GM21515 (cell line): ENCODE measurements around the gene ZNF28.
"Not testable (repeated sequence)": the region's sequence is repeated elsewhere in the genome, so short reads cannot be mapped to it uniquely, and the experiment has no call there.

ENCODE experiments used
- ATAC-seq: cut with Tn5 transposase; IDR thresholded peaks from one replicate; pipeline ENCODE4 v1.9.1; 2021; ENCODE audit not compliant: unreplicated experiment

ZNF28 gene

GRCh38 chr19:52821204-52821960 is at the start of gene ZNF28:
ZNF28 (minus strand) TSS chr19:52821633; CDS start chr19:52817958, 3,675 bp downstream.
- ATAC-seq = peak; percentile 94

- not testable (repeated sequence) for ATAC-seq
These were observed 46.6 kb upstream of the ZNF28 start for GRCh38 chr19:52868031-52868430.

DNA sequence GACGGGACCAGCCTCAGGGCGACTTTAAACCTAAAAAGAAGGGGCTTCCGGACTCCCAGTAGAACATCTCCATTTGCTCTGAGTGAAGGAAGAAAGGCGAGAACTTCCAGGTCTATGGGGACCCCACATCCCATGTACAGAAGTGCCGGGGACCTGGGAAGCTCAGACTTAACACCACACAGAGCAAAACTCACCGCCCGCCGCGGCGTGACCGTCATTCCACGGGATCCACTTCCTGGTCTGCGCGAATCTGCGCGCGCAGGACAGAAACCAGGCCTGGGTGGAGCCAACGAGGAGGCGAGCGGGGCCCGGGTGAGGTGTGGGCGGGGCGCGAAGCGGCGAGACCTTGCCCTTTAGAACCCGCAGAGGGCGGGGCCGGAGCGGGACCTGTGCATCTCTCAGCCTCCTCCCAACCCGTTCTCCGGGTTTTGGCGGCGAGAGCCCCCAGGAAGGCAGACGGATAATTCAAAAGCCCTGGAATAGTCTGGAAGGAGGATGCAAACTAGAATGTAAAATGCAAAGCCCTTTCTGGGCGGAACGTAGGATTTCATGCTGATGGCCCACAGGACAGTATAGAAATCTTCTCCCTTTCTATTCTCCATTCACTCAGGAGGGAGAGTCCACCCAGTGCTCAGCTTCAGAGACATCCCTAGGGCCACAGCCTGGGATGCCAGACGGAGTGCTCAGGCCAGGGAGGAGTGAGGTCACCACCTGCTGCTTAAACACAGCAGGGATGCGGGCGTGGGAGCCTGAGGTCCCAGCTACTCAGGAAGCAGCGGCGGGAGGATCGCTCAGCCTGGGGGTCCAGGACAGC is 36.2 kb upstream of the ZNF28 start, which contains the start of gene ZNF468:
Gene ZNF468 (minus strand): TSS at position 242 of the 814 bp plus-strand sequence. CDS start 3,347 bp downstream, outside the sequence.
- ATAC-seq = peak; percentile 96

DNA sequence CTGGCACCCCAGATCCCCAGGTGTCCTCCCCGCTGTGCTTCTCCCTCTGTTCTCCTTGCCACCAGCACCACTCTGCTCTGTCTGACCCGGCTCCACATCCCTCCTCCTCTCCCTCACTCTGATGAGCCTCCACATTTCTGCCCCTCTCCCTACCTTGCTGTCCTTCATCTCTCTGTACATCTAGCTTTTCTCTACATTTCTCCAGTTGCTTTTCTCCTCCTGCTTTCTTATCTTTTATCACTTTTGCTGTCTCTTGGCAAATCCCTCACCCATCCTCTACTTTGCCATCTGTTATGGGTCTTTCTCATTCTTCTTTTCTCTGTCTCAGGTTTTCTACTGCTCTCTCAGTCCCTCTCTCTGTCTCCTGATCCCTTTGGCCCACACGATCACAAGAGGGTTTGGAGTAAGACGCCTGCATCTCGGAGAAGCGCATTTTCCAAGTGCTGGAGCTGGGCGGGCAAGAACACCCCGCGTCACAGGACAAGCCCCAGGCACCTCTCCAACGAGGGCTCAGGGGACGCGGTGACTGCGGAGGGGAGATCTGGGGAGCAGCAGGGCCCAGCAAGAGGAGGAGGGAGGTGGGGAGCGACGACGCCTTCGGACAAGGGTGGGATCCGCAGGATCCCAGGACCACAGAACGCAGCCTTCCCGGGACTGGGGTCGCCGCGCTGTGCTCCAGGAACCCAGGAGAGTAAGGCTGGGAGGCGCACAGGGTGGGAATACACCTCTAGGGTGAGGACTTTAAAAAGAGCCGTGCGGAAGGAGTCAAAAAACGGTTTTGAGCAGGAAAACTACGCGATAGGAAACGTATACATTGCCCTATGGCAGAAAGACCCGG is 35.3 kb upstream of the ZNF28 start:
- ATAC-seq = peak; percentile 30

DNA sequence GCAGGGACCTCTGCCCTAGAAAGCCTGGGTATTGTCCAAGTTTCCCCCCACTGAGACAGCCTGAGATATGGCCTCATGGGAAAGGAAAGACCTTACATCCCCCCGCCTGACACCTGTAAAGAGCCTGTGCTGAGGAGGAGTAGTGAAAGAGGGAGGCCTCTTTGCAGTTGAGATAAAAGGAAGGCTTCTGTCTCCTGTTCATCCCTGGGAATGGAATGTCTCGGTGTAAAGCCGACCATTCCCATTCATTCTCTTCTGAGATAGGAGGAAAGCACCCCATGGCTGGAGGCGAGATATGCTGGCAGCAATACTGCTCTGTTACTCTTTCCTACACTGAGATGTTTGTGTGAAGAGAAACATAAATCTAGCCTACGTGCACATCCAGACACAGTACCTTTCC is 25.9 kb upstream of the ZNF28 start:
- ATAC-seq = not testable (repeated sequence)

GRCh38 chr19:52840825-52841465 is 19.5 kb upstream of the ZNF28 start:
- ATAC-seq = not testable (repeated sequence)

DNA sequence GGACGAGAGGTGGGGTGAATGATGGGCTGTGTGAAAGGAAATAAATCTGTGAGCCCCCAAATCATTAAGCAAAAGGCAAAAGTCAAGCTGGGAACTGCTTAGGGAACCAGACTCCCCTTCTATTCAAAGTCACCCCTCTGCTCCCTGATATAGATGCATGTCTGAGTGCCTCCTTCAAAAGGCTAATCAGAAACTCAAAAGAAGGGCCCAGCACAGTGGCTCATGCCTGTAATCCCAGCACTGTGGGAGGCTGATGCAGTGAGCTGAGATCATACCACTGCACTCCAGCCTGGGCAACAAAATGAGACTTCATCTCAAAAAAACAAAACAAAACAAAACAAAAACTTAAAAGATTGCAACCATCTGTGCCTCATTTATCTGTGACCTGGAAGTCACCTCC is 12.9 kb upstream of the ZNF28 start:
- not testable (repeated sequence) for ATAC-seq

GRCh38 chr19:52833541-52833940 is 12.1 kb upstream of the ZNF28 start:
- ATAC-seq = not testable (repeated sequence)

DNA sequence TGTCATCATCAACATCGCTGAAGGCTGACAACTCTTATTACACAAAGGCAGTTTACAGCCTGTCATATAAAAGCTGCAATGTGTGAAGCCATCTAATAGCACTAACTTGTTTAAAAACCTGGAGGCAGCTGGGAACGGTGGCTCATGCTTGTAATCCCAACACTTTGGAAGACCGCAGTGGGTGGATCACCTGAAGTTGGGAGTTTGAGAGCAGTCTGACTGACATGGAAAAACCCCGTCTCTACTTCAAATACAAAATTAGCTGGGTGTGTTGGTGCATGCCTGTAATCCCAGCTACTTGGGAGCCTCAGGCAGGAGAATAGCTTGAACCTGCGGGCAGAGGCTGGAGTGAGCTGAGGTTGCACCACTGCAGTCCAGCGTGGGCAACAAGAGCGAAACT is 8.4 kb upstream of the ZNF28 start:
- ATAC-seq = not testable (repeated sequence)

GRCh38 chr19:52825765-52826164 is 4.3 kb upstream of the ZNF28 start:
- no peak for ATAC-seq

- ATAC-seq = no peak
These were observed 2.2 kb upstream of the ZNF28 start for GRCh38 chr19:52823676-52824075.

DNA sequence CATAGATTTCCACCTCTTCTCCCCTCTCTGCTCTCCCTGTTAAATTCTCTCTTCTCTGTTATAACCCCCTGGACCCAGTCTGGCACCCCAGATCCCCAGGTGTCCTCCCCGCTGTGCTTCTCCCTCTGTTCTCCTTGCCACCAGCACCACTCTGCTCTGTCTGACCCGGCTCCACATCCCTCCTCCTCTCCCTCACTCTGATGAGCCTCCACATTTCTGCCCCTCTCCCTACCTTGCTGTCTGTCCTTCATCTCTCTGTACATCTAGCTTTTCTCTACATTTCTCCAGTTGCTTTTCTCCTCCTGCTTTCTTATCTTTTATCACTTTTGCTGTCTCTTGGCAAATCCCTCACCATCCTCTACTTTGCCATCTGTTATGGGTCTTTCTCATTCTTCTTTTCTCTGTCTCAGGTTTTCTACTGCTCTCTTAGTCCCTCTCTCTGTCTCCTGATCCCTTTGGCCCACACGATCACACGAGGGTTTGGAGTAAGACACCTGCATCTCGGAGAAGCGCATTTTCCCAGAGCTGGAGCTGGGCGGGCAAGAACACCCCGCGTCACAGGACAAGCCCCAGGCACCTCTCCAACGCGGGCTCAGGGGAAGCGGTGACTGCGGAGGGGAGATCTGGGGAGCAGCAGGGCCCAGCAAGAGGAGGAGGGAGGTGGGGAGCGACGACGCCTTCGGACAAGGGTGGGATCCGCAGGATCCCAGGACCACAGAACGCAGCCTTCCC is 795 bp downstream of the ZNF28 start:
- ATAC-seq = peak; percentile 33

- no peak for ATAC-seq
These were observed 11.6 kb downstream of the ZNF28 start for GRCh38 chr19:52809801-52810200.

- ATAC-seq = not testable (repeated sequence)
These were observed 21.3 kb downstream of the ZNF28 start for GRCh38 chr19:52799950-52800640.

DNA sequence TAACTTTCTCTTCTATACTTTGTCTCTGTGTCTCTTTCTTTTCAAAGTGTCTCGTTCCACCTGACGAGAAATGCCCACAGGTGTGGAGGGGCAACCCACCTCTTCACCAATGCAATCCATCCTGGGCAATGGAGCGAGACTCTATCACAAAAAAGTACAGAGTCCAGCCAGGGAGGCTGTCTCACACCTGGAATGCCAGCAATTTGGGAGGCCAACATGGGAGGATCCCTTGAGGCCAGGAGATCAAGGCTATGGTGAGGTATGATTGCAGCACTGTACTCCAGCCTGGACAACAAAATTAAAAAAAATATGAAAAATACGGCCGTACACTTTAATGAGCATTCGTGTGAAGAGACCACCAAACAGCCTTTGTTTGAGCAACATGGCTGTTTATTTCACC is 32.0 kb downstream of the ZNF28 start:
- ATAC-seq = no peak

GRCh38 chr19:52786464-52787354 is 34.7 kb downstream of the ZNF28 start, which contains the start of gene ZNF600:
ZNF600 (minus strand) TSS chr19:52786791; CDS start chr19:52778888, 7,903 bp downstream.
- ATAC-seq = peak; percentile 90

GRCh38 chr19:52786078-52786463 is 35.4 kb downstream of the ZNF28 start:
- peak; percentile 31 for ATAC-seq

GRCh38 chr19:52785506-52785905 is 35.9 kb downstream of the ZNF28 start:
- no peak for ATAC-seq
